ENCODE results near the gene MSRB1. TPM values are rescaled to one million over a fixed set of nuclear protein-coding genes. Genes with fewer than 3 reads are reported as not detected.

The MSRB1 gene
- total and polyA plus RNA-seq, 2 of the 13 experiments (the other 11 are each of a cell fraction or from before 2014, with no cell fraction given), result 32.1 to 75.4 TPM

- TF ChIP-seq ZNF740 (CRISPR knock-in tag; IDR thresholded peaks at IDR 0.05) (no peak), ZNF558 (CRISPR knock-in tag; IDR thresholded peaks at IDR 0.05; ENCODE audit: borderline replicate concordance) (peak; percentile 96), RXRA (CRISPR knock-in tag; IDR thresholded peaks at IDR 0.05) (peak; percentile 88), ZNF670 (CRISPR knock-in tag; IDR thresholded peaks at IDR 0.05; ENCODE audit: borderline replicate concordance) (peak; percentile 94), ZNF597 (CRISPR knock-in tag; IDR thresholded peaks at IDR 0.05) (no peak), MTF1 (CRISPR knock-in tag; IDR thresholded peaks at IDR 0.05) (no peak), NR0B2 (CRISPR knock-in tag; IDR thresholded peaks at IDR 0.05) (peak; percentile 93; the same call in 1 of the 2 replicates), MZF1 (CRISPR knock-in tag; IDR thresholded peaks at IDR 0.05; ENCODE audit: borderline replicate concordance) (0 out of 2 replicates have a peak, but pooled peaks have one; percentile 81), ATF7 (IDR thresholded peaks at IDR 0.05) (peak; percentile 46; the same call in 1 of the 2 replicates), ATF7 (CRISPR knock-in tag; IDR thresholded peaks at IDR 0.05) (no peak), ELF3 (CRISPR knock-in tag; IDR thresholded peaks at IDR 0.05) (peak; percentile 86), HNF4G (IDR thresholded peaks at IDR 0.05; ENCODE audit: borderline replicate concordance, low read depth, low read length) (no peak), HNF4G (CRISPR knock-in tag; IDR thresholded peaks at IDR 0.05; ENCODE audit: borderline replicate concordance, low read depth) (peak; percentile 36; the same call in 1 of the 2 replicates), SSRP1 (CRISPR knock-in tag; IDR thresholded peaks at IDR 0.05) (no peak), CENPT (CRISPR knock-in tag; IDR thresholded peaks at IDR 0.05; ENCODE audit: low read depth) (no peak), ZNF75D (CRISPR knock-in tag; IDR thresholded peaks at IDR 0.05; ENCODE audit: borderline replicate concordance) (no peak), MLXIP (CRISPR knock-in tag; IDR thresholded peaks at IDR 0.05; ENCODE audit: borderline replicate concordance) (no peak), PAX8 (CRISPR knock-in tag; IDR thresholded peaks at IDR 0.05; ENCODE audit: borderline replicate concordance) (0 out of 2 replicates have a peak, but pooled peaks have one; percentile 86), ZNF546 (CRISPR knock-in tag; conservative IDR thresholded peaks at IDR 0.05) (peak; percentile 77), KDM2A (CRISPR knock-in tag; IDR thresholded peaks at IDR 0.05; ENCODE audit: borderline replicate concordance, low read depth) (peak; percentile 99), PRDM4 (CRISPR knock-in tag; IDR thresholded peaks at IDR 0.05; ENCODE audit: borderline replicate concordance) (no peak), MEIS2 (CRISPR knock-in tag; IDR thresholded peaks at IDR 0.05) (peak; percentile 83), CEBPG (CRISPR knock-in tag; IDR thresholded peaks at IDR 0.05) (peak; percentile 54), HMG20B (CRISPR knock-in tag; conservative IDR thresholded peaks at IDR 0.05) (no peak)
Observed at GRCh38 chr16:1971796-1972489, 28.9 kb upstream of the MSRB1 start, which contains the start of gene TBL3 (continued).

Data from HepG2 (cell line).